Panc1 (cell line): Measurements from ENCODE around the gene TJP1. TPM values are rescaled to one million over a fixed set of nuclear protein-coding genes. Genes with fewer than 3 reads are reported as not detected.

Experiments
- ATAC-seq: fragments of 200-7000 bp; cut with Tn5 transposase; 2 replicates; pipeline ENCODE4 v1.9.1; 2020; ENCODE audit warnings: mild to moderate bottlenecking, moderate library complexity
- BruUV-seq: library from RNA; stranded (reverse); fragments of 400-500 nt; replicated peaks from 2 replicates; lab custom pipeline; 2021; lab: Mats Ljungman, UMichigan
- CTCF ChIA-PET: fragments of 300-600 bp; sonication (Branson Sonifier 250); formaldehyde crosslinking; loops from one replicate; lab custom pipeline; 2022; ENCODE audit warnings: antibody characterized with exemption; lab: Charles Lee
- POLR2A ChIA-PET: fragments of 300-600 bp; sonication (Branson Sonifier 250); formaldehyde crosslinking; loops from one replicate; lab custom pipeline; 2022; ENCODE audit warnings: antibody characterized with exemption; lab: Charles Lee
- DNase-seq: peaks from one replicate; pipeline ENCODE4 v3.0.0-alpha.2; 2010; ENCODE audit warnings: low read depth, low spot score
- H3K27ac ChIP-seq: 2 replicates; pipeline ENCODE4 v1.5.1; 2011; ENCODE audit warnings: mild to moderate bottlenecking, low read length, inconsistent platforms
- H3K27me3 ChIP-seq: fragments of 200-500 bp; sonication (Bioruptor generic); 2 replicates; pipeline ENCODE4 v1.6.0; 2014; ENCODE audit warnings: low read length, inconsistent platforms; ENCODE audit not compliant: control insufficient read depth, insufficient read depth
- H3K36me3 ChIP-seq: fragments of 200-500 bp; sonication (Bioruptor generic); 2 replicates; pipeline ENCODE4 v1.5.1; 2014; ENCODE audit warnings: inconsistent platforms, mild to moderate bottlenecking, low read length, moderate library complexity; ENCODE audit not compliant: control insufficient read depth, insufficient read depth
- H3K4me1 ChIP-seq: 2 replicates; pipeline ENCODE4 v1.5.1; 2011; ENCODE audit warnings: inconsistent platforms, mild to moderate bottlenecking, low read length, moderate library complexity; ENCODE audit not compliant: control insufficient read depth, insufficient read depth
- H3K4me3 ChIP-seq, 2 experiments: 2 replicates each; pipeline ENCODE4 v1.5.1; 2011 to 2012; ENCODE audit warnings: low read depth in 2 of 2, low read length in 2 of 2, mild to moderate bottlenecking in 2 of 2, inconsistent platforms in 1 of 2, moderate library complexity in 1 of 2
- H3K9me3 ChIP-seq: fragments of 200-500 bp; sonication (Bioruptor generic); 2 replicates; pipeline ENCODE4 v1.5.1; 2014; ENCODE audit warnings: low read depth, mild to moderate bottlenecking, inconsistent platforms, low read length, moderate library complexity; ENCODE audit not compliant: control insufficient read depth, insufficient read depth
- CTCF ChIP-seq: fragments of 450-650 bp; IDR thresholded peaks from 2 replicates; pipeline ENCODE4 v1.5.1; 2017; ENCODE audit warnings: mild to moderate bottlenecking
- POLR2AphosphoS5 ChIP-seq: IDR thresholded peaks from 2 replicates; pipeline ENCODE4 v1.6.1; 2012; ENCODE audit warnings: mild to moderate bottlenecking, low read depth, low read length, moderate library complexity
- REST ChIP-seq, 2 experiments: IDR thresholded peaks; 2 replicates each; pipeline ENCODE4 v1.6.1; 2011 to 2012; ENCODE audit warnings: low read depth in 2 of 2, control low read depth in 1 of 2, low read length in 1 of 2, mild to moderate bottlenecking in 1 of 2, moderate library complexity in 1 of 2; ENCODE audit not compliant: insufficient read depth in 1 of 2
- SIN3A ChIP-seq: IDR thresholded peaks from 2 replicates; pipeline ENCODE4 v1.6.1; 2012; ENCODE audit warnings: low read depth, mild to moderate bottlenecking, low read length, moderate library complexity, borderline replicate concordance; ENCODE audit not compliant: insufficient read depth
- TCF7L2 ChIP-seq: IDR thresholded peaks from 2 replicates; pipeline ENCODE4 v1.6.1; 2011; ENCODE audit warnings: mild to moderate bottlenecking, low read depth, low read length, inconsistent platforms
- in situ Hi-C: cut with HindIII; loops from 2 replicates; pipeline ENCODE4 v1.10.0; 2016; ENCODE audit warnings: low sequenced_read_pairs, low pct_unique_long_range_greater_than_20kb
- intact Hi-C: fragments of 100-400 bp; cut with micrococcal nuclease; formaldehyde crosslinking; loops from one replicate; pipeline ENCODE4 v1.10.0; 2022; ENCODE audit not compliant: unreplicated experiment
- total RNA-seq: library from RNA; stranded (reverse); gene quantifications from one replicate; pipeline ENCODE4 v1.2.1, GENCODE V29; 2021; ENCODE audit not compliant: unreplicated experiment

Gene TJP1
- total RNA-seq, 1 experiment from 2014 or later, result 79.1 TPM

GRCh38 chr15:29799859-29800258 is 22.4 kb downstream of the TJP1 start:
- in situ Hi-C loops, result no loop called here
- no peaks in the 10 kb centered on the region for H3K9me3 ChIP-seq
- no peak for DNase-seq
- no peak for ATAC-seq
- H3K27ac ChIP-seq, result no peak overlapping the region
- POLR2A ChIA-PET, result no interaction called here
- H3K4me1 ChIP-seq, result peaks cover 16% of the 10 kb centered on the region; the same call in 1 of the 2 replicates
- H3K27me3 ChIP-seq, result no peaks in the 10 kb centered on the region
- no TSS peak for BruUV-seq
- intact Hi-C loops, result loop anchor here (10.0 kb wide), 1 partner anchor 75 kb away; no protein-coding TSS in a partner anchor
- no peak overlapping the region for H3K4me3 ChIP-seq
- CTCF ChIA-PET, result no interaction called here
- no peaks in the 10 kb centered on the region for H3K36me3 ChIP-seq
- TF ChIP-seq TCF7L2 (no peak), SIN3A (no peak), POLR2AphosphoS5 (no peak), CTCF (no peak), REST (IDR thresholded peaks at IDR 0.05; ENCODE audit: insufficient read depth in 1 of 2, low read depth in 2 of 2, low read length in 1 of 2) (no peak)

- H3K27ac ChIP-seq, result no peak overlapping the region
- no peak for ATAC-seq
- in situ Hi-C loops, result no loop called here
- no TSS peak for BruUV-seq
- TF ChIP-seq POLR2AphosphoS5 (no peak), REST (IDR thresholded peaks at IDR 0.05; ENCODE audit: insufficient read depth in 1 of 2, low read depth in 2 of 2, low read length in 1 of 2) (no peak), SIN3A (no peak), CTCF (no peak), TCF7L2 (no peak)
- ChIA-PET POLR2A (no interaction called here), CTCF (no interaction called here)
- H3K27me3 ChIP-seq, result no peaks in the 10 kb centered on the region
- no peak overlapping the region for H3K4me3 ChIP-seq
- intact Hi-C loops, result loop anchor here (10.0 kb wide), 1 partner anchor 79 kb away; no protein-coding TSS in a partner anchor
- no peaks in the 10 kb centered on the region for H3K36me3 ChIP-seq
- H3K4me1 ChIP-seq, result 0 out of 2 replicates have a peak, but pooled peaks cover 1% of the 10 kb centered on the region
- DNase-seq, result no peak
- H3K9me3 ChIP-seq, result no peaks in the 10 kb centered on the region
Measured at GRCh38 chr15:29795610-29796009, 26.7 kb downstream of the TJP1 start.
